Stimulated activated memory B cell treated with anti-CD40 and anti-IgM and Interleukin-4, amounts not matched to agents 10 μg/mL and 1 μg/mL and 100 μg/mL, for 72 hours (primary cell): ENCODE measurements around the gene TTC19.

Experiments
- ATAC-seq: fragments of 150-1000 bp; cut with Tn5 transposase; 2 replicates; pipeline ENCODE4 v1.10.0; 2021
- H3K27ac Mint-ChIP-seq: one replicate; pipeline ENCODE4 v1.8.0; 2022; ENCODE audit warnings: mild to moderate bottlenecking, mixed read lengths
- H3K27me3 Mint-ChIP-seq: one replicate; pipeline ENCODE4 v1.8.0; 2022; ENCODE audit warnings: mixed read lengths
- H3K36me3 Mint-ChIP-seq: one replicate; pipeline ENCODE4 v1.8.0; 2022; ENCODE audit warnings: mixed read lengths
- H3K4me1 Mint-ChIP-seq: one replicate; pipeline ENCODE4 v1.8.0; 2022; ENCODE audit warnings: mixed read lengths
- H3K4me3 Mint-ChIP-seq: one replicate; pipeline ENCODE4 v1.8.0; 2022; ENCODE audit warnings: mild to moderate bottlenecking, moderate library complexity, mixed read lengths
- H3K9me3 Mint-ChIP-seq: one replicate; pipeline ENCODE4 v1.8.0; 2022; ENCODE audit warnings: mixed read lengths

TTC19 gene

GRCh38 chr17:15999974-16000827, 577 bp downstream of the TTC19 start:
- Mint-ChIP-seq H3K36me3 (peaks cover 40% of the 10 kb centered on the region), H3K9me3 (no peaks in the 10 kb centered on the region), H3K4me3 (peak overlapping the region; percentile 85), H3K4me1 (peaks cover 27% of the 10 kb centered on the region), H3K27ac (peak overlapping the region; percentile 87), H3K27me3 (no peaks in the 10 kb centered on the region)
- peak; percentile 70 for ATAC-seq

DNA sequence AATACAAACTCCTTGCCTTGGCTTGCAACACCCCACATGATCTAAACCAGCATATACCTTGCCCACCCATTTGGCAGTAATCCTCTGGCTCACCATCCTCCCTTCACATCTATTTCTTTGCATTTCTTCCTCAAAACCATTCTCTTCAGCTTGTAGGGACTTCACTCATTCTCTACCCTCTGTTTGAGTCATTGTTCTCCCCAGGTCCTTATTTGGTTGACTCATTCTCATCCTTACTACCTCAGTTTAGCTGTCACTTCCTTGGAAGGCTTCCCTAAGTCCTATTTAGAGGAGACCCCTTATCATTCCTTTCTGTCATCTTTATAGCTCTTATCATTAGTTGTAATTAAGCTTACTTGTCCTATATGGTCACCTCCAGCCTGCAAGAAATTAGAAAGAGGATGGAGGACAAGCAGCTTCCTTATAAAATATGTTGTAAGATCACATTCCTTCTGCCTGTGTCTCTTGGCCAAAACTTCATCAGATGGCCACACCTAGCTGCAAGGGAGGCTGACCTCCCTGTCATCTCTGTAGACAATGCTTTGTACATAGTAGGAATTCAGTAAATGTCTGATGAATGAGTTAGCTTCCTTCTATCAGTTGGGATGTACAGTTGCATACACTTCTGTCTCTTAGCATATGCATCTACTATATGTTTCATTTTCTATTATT, 1.7 kb downstream of the TTC19 start:
- no peak for ATAC-seq

GRCh38 chr17:16002708-16003260, 3.2 kb downstream of the TTC19 start:
- H3K27me3 Mint-ChIP-seq = no peaks in the 10 kb centered on the region
- no peak overlapping the region for H3K27ac Mint-ChIP-seq
- H3K9me3 Mint-ChIP-seq = no peaks in the 10 kb centered on the region
- H3K4me3 Mint-ChIP-seq = no peak overlapping the region
- peaks cover 57% of the 10 kb centered on the region for H3K36me3 Mint-ChIP-seq
- ATAC-seq = no peak
- H3K4me1 Mint-ChIP-seq = peaks cover 27% of the 10 kb centered on the region

More for the DNA sequence above, 1.7 kb downstream of the TTC19 start:
- Mint-ChIP-seq H3K4me3 (peak overlapping the region; percentile 85), H3K9me3 (no peaks in the 10 kb centered on the region), H3K36me3 (peaks cover 49% of the 10 kb centered on the region), H3K27me3 (no peaks in the 10 kb centered on the region), H3K4me1 (peaks cover 27% of the 10 kb centered on the region), H3K27ac (peak overlapping the region; percentile 87)

DNA sequence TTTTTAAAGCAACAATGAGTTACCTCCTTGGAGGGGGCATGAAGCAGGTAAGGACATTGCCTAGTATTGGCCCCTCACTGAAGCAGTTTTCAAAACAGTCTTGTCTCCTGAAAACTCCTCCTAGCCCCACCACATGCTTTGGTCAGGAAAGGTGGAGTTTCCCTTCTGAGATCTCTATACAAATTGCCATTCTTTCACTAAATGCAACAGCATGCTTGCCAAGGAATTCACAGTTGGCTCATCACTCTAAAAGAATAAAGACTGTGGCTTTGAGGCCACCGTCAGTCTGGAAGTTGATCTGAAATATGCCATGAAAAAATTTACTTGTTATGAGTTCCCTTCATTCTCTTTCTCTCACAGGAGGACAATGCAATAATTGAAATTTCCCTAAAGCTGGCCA, 4.2 kb downstream of the TTC19 start:
- no peak overlapping the region for H3K27ac Mint-ChIP-seq
- no peaks in the 10 kb centered on the region for H3K9me3 Mint-ChIP-seq
- peaks cover 22% of the 10 kb centered on the region for H3K4me1 Mint-ChIP-seq
- ATAC-seq = no peak
- H3K4me3 Mint-ChIP-seq = no peak overlapping the region
- peaks cover 68% of the 10 kb centered on the region for H3K36me3 Mint-ChIP-seq
- H3K27me3 Mint-ChIP-seq = no peaks in the 10 kb centered on the region

DNA sequence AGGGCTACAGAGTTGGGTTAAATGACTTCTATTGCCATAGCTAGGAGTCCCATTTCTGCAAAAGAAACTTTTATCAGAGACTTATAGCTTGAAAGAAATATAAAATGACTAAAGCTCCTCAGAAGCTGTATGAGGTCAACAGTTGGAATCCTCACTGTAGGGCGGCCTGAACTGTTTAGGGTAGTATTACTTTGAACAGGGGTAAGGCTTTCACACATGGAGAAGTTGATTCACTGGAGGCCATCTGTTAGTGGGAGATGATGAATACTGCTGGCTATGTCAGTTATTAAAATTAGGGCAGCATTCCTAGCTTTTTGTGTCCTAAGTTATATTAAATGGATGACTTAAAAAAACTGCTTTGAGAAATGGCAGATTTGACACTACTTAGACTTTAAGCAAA, 6.0 kb downstream of the TTC19 start:
- Mint-ChIP-seq H3K9me3 (no peaks in the 10 kb centered on the region), H3K27me3 (no peaks in the 10 kb centered on the region), H3K4me3 (no peak overlapping the region), H3K27ac (no peak overlapping the region), H3K36me3 (peaks cover 75% of the 10 kb centered on the region), H3K4me1 (peaks cover 17% of the 10 kb centered on the region)
- no peak for ATAC-seq

DNA sequence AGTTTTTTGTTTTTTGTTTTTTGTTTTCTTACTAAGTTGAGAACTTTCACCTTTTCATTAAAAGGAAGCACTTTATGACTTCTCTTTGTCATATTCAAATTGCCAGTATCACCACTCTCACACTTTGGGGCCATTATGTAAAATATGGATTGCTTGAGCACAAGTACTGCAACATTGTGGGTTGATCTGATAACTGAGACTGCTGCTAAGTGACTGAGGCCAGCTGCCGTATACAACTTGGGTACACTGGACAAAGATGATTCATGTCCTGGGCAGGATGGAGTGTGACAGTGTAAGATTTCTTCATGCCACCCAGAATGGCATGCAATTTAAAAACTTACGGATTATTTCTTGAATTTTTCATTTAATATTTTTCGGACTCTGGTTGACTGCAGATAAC, 7.8 kb downstream of the TTC19 start:
- Mint-ChIP-seq H3K4me1 (peaks cover 6% of the 10 kb centered on the region), H3K4me3 (no peak overlapping the region), H3K36me3 (peaks cover 72% of the 10 kb centered on the region), H3K27ac (no peak overlapping the region), H3K27me3 (no peaks in the 10 kb centered on the region), H3K9me3 (no peaks in the 10 kb centered on the region)
- no peak for ATAC-seq

GRCh38 chr17:16013943-16014407, 14.4 kb downstream of the TTC19 start:
- Mint-ChIP-seq H3K9me3 (no peaks in the 10 kb centered on the region), H3K4me3 (no peak overlapping the region), H3K27ac (no peak overlapping the region), H3K36me3 (peaks cover 42% of the 10 kb centered on the region), H3K27me3 (no peaks in the 10 kb centered on the region), H3K4me1 (peaks cover 12% of the 10 kb centered on the region)
- no peak for ATAC-seq

GRCh38 chr17:16019347-16019746, 19.7 kb downstream of the TTC19 start:
- Mint-ChIP-seq H3K27ac (no peak overlapping the region), H3K4me3 (no peak overlapping the region), H3K36me3 (peaks cover 49% of the 10 kb centered on the region), H3K27me3 (no peaks in the 10 kb centered on the region), H3K9me3 (no peaks in the 10 kb centered on the region), H3K4me1 (peaks cover 6% of the 10 kb centered on the region)
- no peak for ATAC-seq

DNA sequence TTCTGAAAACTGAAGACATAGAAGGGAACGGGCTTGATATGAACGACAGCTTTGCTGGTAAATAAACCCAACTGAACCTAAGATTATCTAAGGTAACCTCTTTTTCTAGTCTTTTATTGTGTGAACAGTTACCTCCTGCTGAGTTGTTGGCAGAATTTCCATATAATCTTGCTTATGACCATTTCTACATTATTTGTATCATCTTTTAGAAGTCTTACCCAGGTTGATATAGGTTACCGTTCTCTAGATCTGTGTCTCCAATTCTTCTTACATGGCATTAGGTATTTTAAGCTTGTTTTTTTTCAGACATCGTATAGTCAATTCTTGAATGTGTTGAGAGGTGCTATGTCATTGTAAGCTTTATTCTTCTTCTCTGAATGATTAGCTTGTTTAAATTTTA, 24.3 kb downstream of the TTC19 start:
- H3K4me1 Mint-ChIP-seq = peaks cover 16% of the 10 kb centered on the region
- no peaks in the 10 kb centered on the region for H3K9me3 Mint-ChIP-seq
- no peaks in the 10 kb centered on the region for H3K27me3 Mint-ChIP-seq
- no peak for ATAC-seq
- no peak overlapping the region for H3K4me3 Mint-ChIP-seq
- no peak overlapping the region for H3K27ac Mint-ChIP-seq
- H3K36me3 Mint-ChIP-seq = peaks cover 73% of the 10 kb centered on the region

GRCh38 chr17:16025202-16025601, 25.6 kb downstream of the TTC19 start:
- peak overlapping the region; percentile 40 for H3K27ac Mint-ChIP-seq
- no peak for ATAC-seq
- H3K9me3 Mint-ChIP-seq = no peaks in the 10 kb centered on the region
- peaks cover 70% of the 10 kb centered on the region for H3K36me3 Mint-ChIP-seq
- no peaks in the 10 kb centered on the region for H3K27me3 Mint-ChIP-seq
- H3K4me1 Mint-ChIP-seq = peaks cover 16% of the 10 kb centered on the region
- no peak overlapping the region for H3K4me3 Mint-ChIP-seq

GRCh38 chr17:16026895-16027294, 27.3 kb downstream of the TTC19 start:
- no peak for ATAC-seq
- H3K4me1 Mint-ChIP-seq = peaks cover 16% of the 10 kb centered on the region
- H3K27ac Mint-ChIP-seq = peak overlapping the region; percentile 76
- no peaks in the 10 kb centered on the region for H3K27me3 Mint-ChIP-seq
- peaks cover 56% of the 10 kb centered on the region for H3K36me3 Mint-ChIP-seq
- H3K9me3 Mint-ChIP-seq = no peaks in the 10 kb centered on the region
- H3K4me3 Mint-ChIP-seq = no peak overlapping the region

DNA sequence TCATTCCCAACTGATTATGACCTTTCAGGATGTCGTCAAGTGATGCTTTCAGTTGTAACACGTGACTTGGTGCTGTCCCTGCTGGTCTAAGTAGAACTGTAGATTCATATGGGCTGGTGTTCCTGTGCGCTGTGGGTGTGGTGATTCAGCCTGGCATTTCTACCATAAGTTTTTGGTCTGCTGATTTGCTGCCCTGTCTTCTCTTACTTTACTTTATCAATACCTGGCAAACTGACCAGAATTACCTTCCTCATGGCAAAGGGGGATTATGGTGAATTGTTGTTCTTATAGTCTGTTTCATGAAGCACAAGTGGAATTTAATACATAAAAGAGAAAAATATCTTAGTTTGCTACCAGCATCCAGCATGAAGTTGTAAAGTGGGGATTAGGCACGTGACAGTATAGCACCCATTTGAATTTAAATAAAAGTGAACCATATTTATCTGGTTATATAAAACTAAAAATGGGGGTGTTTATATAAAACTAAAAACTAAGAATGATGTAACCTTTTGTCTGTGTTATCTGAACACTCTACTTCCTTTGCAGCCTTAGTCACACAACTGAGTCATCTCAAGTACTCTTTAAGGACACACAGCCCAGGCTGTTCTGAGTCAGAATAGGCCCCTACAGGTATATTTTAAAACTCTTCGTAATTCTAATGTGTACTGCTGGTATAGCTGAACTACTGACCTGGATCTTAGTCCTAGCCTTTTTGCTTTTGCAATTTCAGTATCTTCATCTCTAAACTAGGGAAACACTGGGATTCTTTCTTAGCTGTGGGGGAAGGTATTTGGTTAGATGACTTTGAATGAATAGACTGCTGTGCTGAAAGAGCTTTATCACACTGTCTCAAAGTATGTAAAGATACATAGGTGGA, 28.3 kb downstream of the TTC19 start:
- Mint-ChIP-seq H3K9me3 (no peaks in the 10 kb centered on the region), H3K36me3 (peaks cover 60% of the 10 kb centered on the region), H3K4me1 (peaks cover 16% of the 10 kb centered on the region), H3K4me3 (no peak overlapping the region), H3K27ac (peak overlapping the region; percentile 76), H3K27me3 (no peaks in the 10 kb centered on the region)
- ATAC-seq = peak; percentile 95

DNA sequence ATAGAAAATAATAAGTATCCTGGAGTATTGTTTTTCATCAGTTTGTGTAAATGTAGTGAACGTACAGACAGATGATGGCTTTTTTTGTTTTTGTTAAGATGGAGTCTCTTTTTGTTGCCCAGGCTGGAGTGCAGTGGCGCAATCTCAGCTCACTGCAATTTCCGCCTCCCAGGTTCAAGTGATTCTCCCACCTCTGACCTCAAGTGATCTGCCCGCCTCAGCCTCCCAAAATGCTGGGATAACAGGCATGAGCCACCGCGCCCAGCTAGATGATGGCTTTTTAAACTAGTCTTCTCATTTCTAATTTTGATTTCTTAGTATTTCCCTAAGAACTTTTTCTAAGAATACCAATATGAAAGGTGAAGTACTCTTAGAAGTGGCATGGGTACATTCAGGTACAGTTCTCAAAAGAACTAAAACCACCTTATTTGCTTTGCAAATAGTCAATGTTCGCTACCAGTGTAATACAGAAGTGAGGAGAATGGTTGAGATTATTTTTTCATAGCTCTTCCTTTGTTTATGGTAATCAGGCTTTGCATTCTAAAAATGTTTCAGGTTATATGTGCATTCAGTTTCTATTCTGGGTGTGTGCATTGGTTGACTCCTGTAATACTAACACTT, 34.2 kb downstream of the TTC19 start:
- no peaks in the 10 kb centered on the region for H3K27me3 Mint-ChIP-seq
- ATAC-seq = no peak
- peaks cover 62% of the 10 kb centered on the region for H3K36me3 Mint-ChIP-seq
- H3K4me3 Mint-ChIP-seq = no peak overlapping the region
- no peak overlapping the region for H3K27ac Mint-ChIP-seq
- no peaks in the 10 kb centered on the region for H3K9me3 Mint-ChIP-seq
- H3K4me1 Mint-ChIP-seq = peaks cover 9% of the 10 kb centered on the region

- H3K4me3 Mint-ChIP-seq = no peak overlapping the region
- peaks cover 75% of the 10 kb centered on the region for H3K36me3 Mint-ChIP-seq
- no peak for ATAC-seq
- peaks cover 9% of the 10 kb centered on the region for H3K4me1 Mint-ChIP-seq
- no peaks in the 10 kb centered on the region for H3K9me3 Mint-ChIP-seq
- no peak overlapping the region for H3K27ac Mint-ChIP-seq
- H3K27me3 Mint-ChIP-seq = no peaks in the 10 kb centered on the region
Observed at GRCh38 chr17:16036261-16036660, 36.6 kb downstream of the TTC19 start.
